Mucosa of stomach (tissue), 1 donor: ENCODE results near the gene NTSR2.

Source experiments
- H3K27me3 ChIP-seq: one replicate; pipeline ENCODE4 v1.7.0; 2013; ENCODE audit warnings: mild to moderate bottlenecking, low read length; ENCODE audit not compliant: control insufficient read depth, insufficient read depth
- H3K36me3 ChIP-seq: one replicate; pipeline ENCODE4 v1.7.0; 2013; ENCODE audit warnings: low read length; ENCODE audit not compliant: control insufficient read depth, insufficient read depth
- H3K4me1 ChIP-seq: one replicate; pipeline ENCODE4 v1.7.0; 2013; ENCODE audit warnings: mild to moderate bottlenecking, low read length; ENCODE audit not compliant: control insufficient read depth, insufficient read depth
- H3K4me3 ChIP-seq: one replicate; pipeline ENCODE4 v1.7.0; 2013; ENCODE audit warnings: low read length
- H3K9ac ChIP-seq: one replicate; pipeline ENCODE4 v1.7.0; 2013; ENCODE audit warnings: mild to moderate bottlenecking, low read length, moderate library complexity
- H3K9me3 ChIP-seq: one replicate; pipeline ENCODE4 v1.7.0; 2013; ENCODE audit warnings: mild to moderate bottlenecking, low read length, moderate library complexity; ENCODE audit not compliant: control insufficient read depth
- donor health status: Pancreatic carcinoma.

Gene NTSR2

GRCh38 chr2:11697103-11697871 is 27.3 kb upstream of the NTSR2 start:
- H3K4me1 ChIP-seq, result no peaks in the 10 kb centered on the region
- no peaks in the 10 kb centered on the region for H3K27me3 ChIP-seq
- no peak overlapping the region for H3K9ac ChIP-seq
- H3K9me3 ChIP-seq, result no peaks in the 10 kb centered on the region
- H3K4me3 ChIP-seq, result no peak overlapping the region
- H3K36me3 ChIP-seq, result no peaks in the 10 kb centered on the region

GRCh38 chr2:11696736-11697102 is 26.7 kb upstream of the NTSR2 start:
- Histone ChIP-seq H3K36me3 (no peaks in the 10 kb centered on the region), H3K4me1 (no peaks in the 10 kb centered on the region), H3K4me3 (no peak overlapping the region), H3K27me3 (no peaks in the 10 kb centered on the region), H3K9ac (no peak overlapping the region), H3K9me3 (no peaks in the 10 kb centered on the region)

GRCh38 chr2:11695576-11695975 is 25.6 kb upstream of the NTSR2 start:
- H3K36me3 ChIP-seq, result no peaks in the 10 kb centered on the region
- no peaks in the 10 kb centered on the region for H3K9me3 ChIP-seq
- no peak overlapping the region for H3K9ac ChIP-seq
- no peaks in the 10 kb centered on the region for H3K27me3 ChIP-seq
- H3K4me1 ChIP-seq, result no peaks in the 10 kb centered on the region
- no peak overlapping the region for H3K4me3 ChIP-seq

GRCh38 chr2:11692966-11693521 is 23.0 kb upstream of the NTSR2 start:
- H3K9me3 ChIP-seq, result no peaks in the 10 kb centered on the region
- H3K4me1 ChIP-seq, result peaks cover 8% of the 10 kb centered on the region
- no peak overlapping the region for H3K9ac ChIP-seq
- no peak overlapping the region for H3K4me3 ChIP-seq
- no peaks in the 10 kb centered on the region for H3K36me3 ChIP-seq
- H3K27me3 ChIP-seq, result no peaks in the 10 kb centered on the region

- Histone ChIP-seq H3K9ac (no peak overlapping the region), H3K4me1 (peaks cover 12% of the 10 kb centered on the region), H3K36me3 (no peaks in the 10 kb centered on the region)
These were observed 21.2 kb upstream of the NTSR2 start for GRCh38 chr2:11691076-11691660.

GRCh38 chr2:11688222-11689069 is 18.5 kb upstream of the NTSR2 start:
- Histone ChIP-seq H3K4me1 (peaks cover 12% of the 10 kb centered on the region), H3K36me3 (no peaks in the 10 kb centered on the region), H3K4me3 (no peak overlapping the region), H3K9ac (no peak overlapping the region), H3K27me3 (peaks cover 14% of the 10 kb centered on the region), H3K9me3 (no peaks in the 10 kb centered on the region)

More at GRCh38 chr2:11691076-11691660, 21.2 kb upstream of the NTSR2 start:
- H3K9me3 ChIP-seq, result no peaks in the 10 kb centered on the region
- H3K27me3 ChIP-seq, result no peaks in the 10 kb centered on the region
- H3K4me3 ChIP-seq, result no peak overlapping the region

GRCh38 chr2:11687736-11688135 is 17.7 kb upstream of the NTSR2 start:
- Histone ChIP-seq H3K9ac (no peak overlapping the region), H3K4me3 (no peak overlapping the region), H3K4me1 (peaks cover 12% of the 10 kb centered on the region)

GRCh38 chr2:11685906-11686470 is 16.0 kb upstream of the NTSR2 start:
- Histone ChIP-seq H3K4me1 (peaks cover 12% of the 10 kb centered on the region), H3K27me3 (peaks cover 14% of the 10 kb centered on the region), H3K9me3 (no peaks in the 10 kb centered on the region), H3K9ac (no peak overlapping the region), H3K36me3 (no peaks in the 10 kb centered on the region), H3K4me3 (no peak overlapping the region)

More at GRCh38 chr2:11687736-11688135, 17.7 kb upstream of the NTSR2 start:
- no peaks in the 10 kb centered on the region for H3K9me3 ChIP-seq
- H3K27me3 ChIP-seq, result peaks cover 14% of the 10 kb centered on the region
- H3K36me3 ChIP-seq, result no peaks in the 10 kb centered on the region

- H3K27me3 ChIP-seq, result peaks cover 14% of the 10 kb centered on the region
- H3K4me1 ChIP-seq, result peaks cover 12% of the 10 kb centered on the region
- no peak overlapping the region for H3K4me3 ChIP-seq
- no peaks in the 10 kb centered on the region for H3K9me3 ChIP-seq
- H3K9ac ChIP-seq, result no peak overlapping the region
- H3K36me3 ChIP-seq, result no peaks in the 10 kb centered on the region
These were observed 15.0 kb upstream of the NTSR2 start for GRCh38 chr2:11684894-11685460.

- H3K36me3 ChIP-seq, result no peaks in the 10 kb centered on the region
- H3K27me3 ChIP-seq, result peaks cover 18% of the 10 kb centered on the region
- H3K4me1 ChIP-seq, result peaks cover 12% of the 10 kb centered on the region
- no peaks in the 10 kb centered on the region for H3K9me3 ChIP-seq
- H3K4me3 ChIP-seq, result no peak overlapping the region
- no peak overlapping the region for H3K9ac ChIP-seq
These were observed 14.0 kb upstream of the NTSR2 start for GRCh38 chr2:11683966-11684365.

- Histone ChIP-seq H3K4me1 (peaks cover 8% of the 10 kb centered on the region), H3K27me3 (peaks cover 18% of the 10 kb centered on the region), H3K36me3 (no peaks in the 10 kb centered on the region), H3K9me3 (no peaks in the 10 kb centered on the region), H3K4me3 (no peak overlapping the region), H3K9ac (no peak overlapping the region)
These were observed 13.5 kb upstream of the NTSR2 start for GRCh38 chr2:11683476-11683875.
